ENCODE results near the gene DIPK1A. TPM values are rescaled to one million over a fixed set of nuclear protein-coding genes. Genes with fewer than 3 reads are reported as not detected.

DIPK1A gene
- polyA plus RNA-seq, 1 donor from 2014 or later, result 10.0 TPM

GRCh38 chr1:92949937-92950817 lies 11.1 kb downstream of the DIPK1A start:
- Histone ChIP-seq H3K27ac (ENCODE audit: low read length) (no peak overlapping the region), H3F3A (ENCODE audit: insufficient read depth, low read length, poor library complexity, severe bottlenecking) (no peaks in the 10 kb centered on the region), H4K20me1 (ENCODE audit: insufficient read depth) (no peaks in the 10 kb centered on the region), H2AFZ (ENCODE audit: low read depth, low read length) (no peak overlapping the region), H3K9ac (ENCODE audit: low read length) (no peak overlapping the region), H3K4me2 (ENCODE audit: low read length) (no peak overlapping the region), H3K27me3 (ENCODE audit: insufficient read depth, low read depth, low read length) (no peaks in the 10 kb centered on the region), H3K4me3 (ENCODE audit: low read length) (no peak overlapping the region), H3K9me3 (ENCODE audit: low read length) (no peaks in the 10 kb centered on the region), H3K9me2 (ENCODE audit: insufficient read depth, low read length) (no peaks in the 10 kb centered on the region), H3K36me3 (ENCODE audit: insufficient read depth, low read length) (no peaks in the 10 kb centered on the region), H3K79me2 (replicated peaks; ENCODE audit: insufficient read depth, low read length) (peaks cover 5% of the 10 kb centered on the region)
- no peak for TF ChIP-seq REST (IDR thresholded peaks at IDR 0.05; ENCODE audit: borderline replicate concordance)
- no peak for TF ChIP-seq SMC3 (conservative IDR thresholded peaks at IDR 0.05; ENCODE audit: poor library complexity)
- TF ChIP-seq POLR2AphosphoS5 (IDR thresholded peaks at IDR 0.05), result no peak
- no peak for TF ChIP-seq CTCF (IDR thresholded peaks at IDR 0.05; ENCODE audit: poor library complexity, severe bottlenecking)
- no peak for TF ChIP-seq MXI1 (conservative IDR thresholded peaks at IDR 0.05; ENCODE audit: poor library complexity, severe bottlenecking)
- no peak for TF ChIP-seq RAD21 (conservative IDR thresholded peaks at IDR 0.05)
- TF ChIP-seq EZH2 (IDR thresholded peaks at IDR 0.05; ENCODE audit: borderline replicate concordance, insufficient read depth, low read length, poor library complexity, severe bottlenecking), result no peak
- TF ChIP-seq EP300 (conservative IDR thresholded peaks at IDR 0.05; ENCODE audit: poor library complexity, severe bottlenecking), result no peak
- no peak for TF ChIP-seq TAF1 (IDR thresholded peaks at IDR 0.05; ENCODE audit: low read depth)

- Histone ChIP-seq H3K9me3 (ENCODE audit: low read length) (no peaks in the 10 kb centered on the region), H3K27ac (ENCODE audit: low read length) (no peak overlapping the region), H3K4me2 (ENCODE audit: low read length) (no peak overlapping the region), H3K9me2 (ENCODE audit: insufficient read depth, low read length) (no peaks in the 10 kb centered on the region), H3K27me3 (ENCODE audit: insufficient read depth, low read depth, low read length) (no peaks in the 10 kb centered on the region), H3K4me3 (ENCODE audit: low read length) (no peak overlapping the region), H4K20me1 (ENCODE audit: insufficient read depth) (no peaks in the 10 kb centered on the region), H3F3A (ENCODE audit: insufficient read depth, low read length, poor library complexity, severe bottlenecking) (no peaks in the 10 kb centered on the region), H3K36me3 (ENCODE audit: insufficient read depth, low read length) (no peaks in the 10 kb centered on the region), H3K79me2 (replicated peaks; ENCODE audit: insufficient read depth, low read length) (peaks cover 5% of the 10 kb centered on the region), H2AFZ (ENCODE audit: low read depth, low read length) (no peak overlapping the region), H3K9ac (ENCODE audit: low read length) (no peak overlapping the region)
- TF ChIP-seq EZH2 (IDR thresholded peaks at IDR 0.05; ENCODE audit: borderline replicate concordance, insufficient read depth, low read length, poor library complexity, severe bottlenecking) (no peak), EP300 (conservative IDR thresholded peaks at IDR 0.05; ENCODE audit: poor library complexity, severe bottlenecking) (no peak), SMC3 (conservative IDR thresholded peaks at IDR 0.05; ENCODE audit: poor library complexity) (no peak), REST (IDR thresholded peaks at IDR 0.05; ENCODE audit: borderline replicate concordance) (no peak), MXI1 (conservative IDR thresholded peaks at IDR 0.05; ENCODE audit: poor library complexity, severe bottlenecking) (no peak), TAF1 (IDR thresholded peaks at IDR 0.05; ENCODE audit: low read depth) (no peak), POLR2AphosphoS5 (IDR thresholded peaks at IDR 0.05) (no peak), CTCF (IDR thresholded peaks at IDR 0.05; ENCODE audit: poor library complexity, severe bottlenecking) (no peak), RAD21 (conservative IDR thresholded peaks at IDR 0.05) (no peak)
Measured at GRCh38 chr1:92948071-92948470, 13.2 kb downstream of the DIPK1A start.

Measured in neural cell (in vitro differentiated cells).